Coronary artery (tissue), 2 donors: ENCODE measurements around the gene CUZD1.

Experiments used
- DNase-seq: peaks from one replicate; pipeline ENCODE4 v3.0.0-alpha.2; 2017; ENCODE audit warnings: low spot score
- H3K27ac ChIP-seq, 2 donors: fragments of 200-600 bp; sonication (generic); one replicate each; pipeline ENCODE4 v1.5.1; 2016 to 2019
- H3K4me3 ChIP-seq: fragments of 200-600 bp; sonication (generic); 2 replicates; pipeline ENCODE4 v1.5.1; 2016; ENCODE audit warnings: mild to moderate bottlenecking, moderate library complexity
- CTCF ChIP-seq: fragments of 200-600 bp; sonication (generic); IDR thresholded peaks from one replicate; pipeline ENCODE4 v1.5.1; 2019; ENCODE audit warnings: antibody characterized with exemption

CUZD1 gene, protein sequence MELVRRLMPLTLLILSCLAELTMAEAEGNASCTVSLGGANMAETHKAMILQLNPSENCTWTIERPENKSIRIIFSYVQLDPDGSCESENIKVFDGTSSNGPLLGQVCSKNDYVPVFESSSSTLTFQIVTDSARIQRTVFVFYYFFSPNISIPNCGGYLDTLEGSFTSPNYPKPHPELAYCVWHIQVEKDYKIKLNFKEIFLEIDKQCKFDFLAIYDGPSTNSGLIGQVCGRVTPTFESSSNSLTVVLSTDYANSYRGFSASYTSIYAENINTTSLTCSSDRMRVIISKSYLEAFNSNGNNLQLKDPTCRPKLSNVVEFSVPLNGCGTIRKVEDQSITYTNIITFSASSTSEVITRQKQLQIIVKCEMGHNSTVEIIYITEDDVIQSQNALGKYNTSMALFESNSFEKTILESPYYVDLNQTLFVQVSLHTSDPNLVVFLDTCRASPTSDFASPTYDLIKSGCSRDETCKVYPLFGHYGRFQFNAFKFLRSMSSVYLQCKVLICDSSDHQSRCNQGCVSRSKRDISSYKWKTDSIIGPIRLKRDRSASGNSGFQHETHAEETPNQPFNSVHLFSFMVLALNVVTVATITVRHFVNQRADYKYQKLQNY

GRCh38 chr10:122845783-122846332 is at the start of gene CUZD1:
CUZD1 (minus strand) TSS chr10:122845857; CDS start chr10:122845843, 14 bp downstream.
- Histone ChIP-seq H3K4me3 (no peak within 1 kb of the TSS), H3K27ac (no peak within 1 kb of the TSS)
- DNase-seq = no peak
- TF ChIP-seq CTCF = no peak

- Histone ChIP-seq H3K4me3 (no peak overlapping the region), H3K27ac (no peak overlapping the region)
- no peak for DNase-seq
- no peak for TF ChIP-seq CTCF
Measured at GRCh38 chr10:122894261-122894944, 48.7 kb upstream of the CUZD1 start.

DNA sequence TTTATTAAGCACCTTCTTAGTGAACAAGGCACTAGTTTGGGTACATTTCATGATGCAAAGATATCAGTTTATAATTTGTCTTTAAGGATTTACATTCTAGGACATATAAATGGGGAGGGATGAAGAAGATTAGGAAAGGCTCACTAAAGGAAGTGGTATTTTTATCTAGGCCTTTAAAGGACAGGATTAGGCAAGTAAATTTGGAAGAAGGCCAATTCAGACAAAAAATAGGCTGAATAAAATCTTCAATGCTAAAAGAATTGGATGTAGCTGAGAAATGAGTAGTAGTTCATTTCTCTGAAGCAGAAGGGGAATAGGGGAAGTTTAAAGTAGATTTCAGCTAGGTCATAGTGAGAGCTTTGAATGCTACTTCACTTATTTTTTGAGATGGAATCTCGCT is 38.5 kb upstream of the CUZD1 start:
- DNase-seq = no peak
- Histone ChIP-seq H3K27ac (no peak overlapping the region), H3K4me3 (no peak overlapping the region)
- TF ChIP-seq CTCF = no peak

- Histone ChIP-seq H3K4me3 (no peak overlapping the region), H3K27ac (no peak overlapping the region)
- TF ChIP-seq CTCF = no peak
- DNase-seq = no peak
Measured at GRCh38 chr10:122882766-122883165, 37.1 kb upstream of the CUZD1 start.

DNA sequence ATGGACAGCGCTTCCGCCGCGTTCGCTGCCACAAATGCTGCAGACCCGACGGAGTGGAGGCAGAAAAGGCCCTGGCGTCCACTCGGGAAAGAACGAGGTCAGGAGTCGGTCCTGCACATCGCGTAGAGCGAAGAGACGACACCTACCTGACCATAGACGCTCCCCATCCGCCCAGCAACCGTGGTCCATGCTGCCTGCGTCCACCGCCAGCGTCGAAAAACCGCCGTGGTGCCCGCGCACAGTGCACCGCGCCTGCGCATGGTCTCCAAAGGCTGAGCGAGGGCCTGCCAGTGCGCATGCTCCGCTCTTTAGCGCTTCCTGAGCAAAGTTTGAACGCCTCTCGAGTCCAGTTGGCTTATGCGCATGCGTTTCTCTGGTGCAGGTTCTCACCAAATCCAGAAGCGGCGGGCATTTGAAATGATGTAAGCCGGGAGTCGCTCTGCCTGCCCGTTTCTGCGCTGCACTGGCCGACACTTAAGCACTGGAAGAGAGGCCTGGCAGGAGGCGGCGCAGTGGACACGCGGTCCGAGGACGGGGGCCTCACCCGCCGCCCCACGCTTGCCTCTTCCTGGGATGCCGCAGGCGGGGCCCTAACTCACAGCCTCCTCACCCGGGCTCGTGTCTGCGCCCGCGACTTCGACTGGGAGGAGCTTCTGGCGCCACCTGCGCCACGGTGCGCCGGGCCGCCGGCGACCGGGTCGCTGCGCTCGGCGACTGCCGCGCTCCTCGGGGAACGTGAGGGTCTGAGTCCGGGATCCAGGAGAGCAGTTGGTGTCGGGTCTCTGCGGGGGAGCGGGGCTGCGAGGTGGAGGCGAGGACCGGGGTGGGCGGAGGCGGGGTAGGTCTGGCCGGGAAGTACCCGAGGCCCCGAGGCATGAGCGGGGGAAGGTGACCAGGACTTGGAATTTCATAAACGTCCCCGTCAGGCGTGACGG is 33.9 kb upstream of the CUZD1 start, which contains the start of gene FAM24B:
Gene FAM24B, minus strand, starts transcription at position 243 of the 935 bp plus-strand sequence. CDS start 29,066 bp downstream, outside the sequence.
- H3K4me3 ChIP-seq = peak within 1 kb of the TSS; percentile 79
- peak; percentile 90 for DNase-seq
- TF ChIP-seq CTCF = no peak
- H3K27ac ChIP-seq = peak within 1 kb of the TSS in 1 of 2 donors; percentile 54

- Histone ChIP-seq H3K27ac (peak overlapping the region in 1 of 2 donors; percentile 15), H3K4me3 (peak overlapping the region; percentile 79)
- TF ChIP-seq CTCF = no peak
- DNase-seq = no peak
Measured at GRCh38 chr10:122878799-122879338, 33.2 kb upstream of the CUZD1 start.
